COLO668 (cell line): ENCODE results near the gene NIPAL3.
"Not testable (repeated sequence)": the region's sequence is repeated elsewhere in the genome, so short reads cannot be mapped to it uniquely, and the experiment has no call there.

ENCODE experiments used
- DNase-seq: peaks from one replicate; lab custom pipeline; 2025; ENCODE audit not compliant: unreplicated experiment; lab: John Stamatoyannopoulos, UW

NIPAL3 gene

GRCh38 chr1:24514946-24515345, 99.3 kb downstream of the NIPAL3 start:
- no peak for DNase-seq

DNA sequence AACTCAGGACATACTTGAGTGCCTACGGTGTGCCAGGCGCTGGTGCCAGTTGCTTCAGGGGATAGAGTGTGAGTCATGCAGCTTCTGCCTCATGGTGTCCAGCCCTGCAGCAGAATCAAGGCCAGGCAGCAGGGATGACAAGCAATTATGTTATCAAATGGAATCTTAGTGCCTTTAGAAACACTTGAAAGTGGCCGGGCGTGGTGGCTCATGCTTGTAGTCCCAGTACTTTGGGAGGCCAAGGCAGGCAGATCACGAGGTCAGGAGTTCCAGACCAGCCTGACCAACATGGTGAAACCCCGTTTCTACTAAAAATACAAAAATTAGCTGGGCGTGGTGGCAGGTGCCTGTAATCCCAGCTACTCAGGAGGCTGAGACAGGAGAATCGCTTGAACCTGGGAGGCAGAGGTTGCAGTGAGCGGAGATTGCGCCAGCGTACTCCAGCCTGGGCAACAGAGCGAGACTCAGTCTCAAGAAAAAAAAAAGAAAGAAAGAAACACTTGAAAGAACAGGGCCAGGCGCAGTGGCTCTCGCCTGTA, 100.1 kb downstream of the NIPAL3 start:
- not testable (repeated sequence) for DNase-seq

DNA sequence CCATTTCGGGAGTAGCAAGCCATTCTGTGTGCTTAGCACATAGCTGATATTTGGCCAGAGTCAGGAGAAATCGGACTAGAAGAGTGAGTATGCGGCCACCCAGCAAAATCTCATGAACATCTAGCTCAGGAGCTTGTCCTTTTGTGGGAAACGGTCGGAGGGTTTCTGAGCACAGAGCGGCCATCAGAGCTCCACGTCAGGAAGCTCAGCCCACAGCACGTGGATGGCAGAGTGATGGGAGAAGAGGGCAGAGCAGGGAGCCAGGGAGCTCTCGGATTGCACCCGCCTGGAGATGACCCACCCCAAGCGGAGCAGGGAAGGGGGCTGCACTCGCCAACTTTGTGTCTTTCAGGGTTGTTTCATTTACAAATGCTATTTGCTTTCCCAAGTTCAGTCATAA, 100.9 kb downstream of the NIPAL3 start:
- DNase-seq = no peak

- no peak for DNase-seq
Measured at GRCh38 chr1:24517898-24518297, 102.3 kb downstream of the NIPAL3 start.

DNA sequence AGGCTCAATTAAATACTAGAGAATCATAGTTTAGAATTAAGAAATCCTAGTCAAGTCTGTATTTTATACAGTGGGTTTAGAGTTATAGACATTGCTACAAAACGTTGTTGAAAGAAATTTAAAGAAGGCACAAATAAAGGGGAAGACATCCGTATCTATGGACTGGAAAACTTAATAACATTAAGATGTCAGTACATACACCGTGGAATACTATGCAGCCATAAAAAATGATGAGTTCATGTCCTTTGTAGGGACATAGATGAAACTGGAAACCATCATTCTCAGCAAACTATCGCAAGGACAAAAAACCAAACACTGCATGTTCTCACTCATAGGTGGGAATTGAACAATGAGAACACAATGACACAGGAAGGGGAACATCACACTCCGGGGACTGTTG, 104.7 kb downstream of the NIPAL3 start:
- not testable (repeated sequence) for DNase-seq
